Lung (tissue), 12 donors: Measurements from ENCODE around the gene RFESD. TPM values are rescaled to one million over a fixed set of nuclear protein-coding genes. Genes with fewer than 3 reads are reported as not detected.

Experiments used
- ATAC-seq: fragments of 200-7000 bp; cut with Tn5 transposase; one replicate; pipeline ENCODE4 v1.9.1; 2020; ENCODE audit warnings: moderate number of reproducible peaks; ENCODE audit not compliant: insufficient read depth, low FRiP score
- DNase-seq, 3 donors: peaks; one replicate each; pipeline ENCODE4 v3.0.0-alpha.2; 2013 to 2017
- H3K27ac ChIP-seq, 2 donors: one replicate each; pipeline ENCODE4 v1.5.1; 2013; ENCODE audit warnings: mild to moderate bottlenecking in 2 of 2, moderate library complexity in 2 of 2, control low read depth in 1 of 2, inconsistent platforms in 1 of 2, low read depth in 1 of 2, low read length in 1 of 2
- H3K27me3 ChIP-seq, 3 donors: one replicate each; pipeline ENCODE4 v1.5.1; 2013; ENCODE audit warnings: low read length in 2 of 3; ENCODE audit not compliant: control insufficient read depth in 3 of 3, insufficient read depth in 3 of 3
- H3K36me3 ChIP-seq, 4 donors: one replicate each; pipeline ENCODE4 v1.5.1; 2013; ENCODE audit warnings: low read length in 4 of 4, mild to moderate bottlenecking in 1 of 4, moderate library complexity in 1 of 4; ENCODE audit not compliant: control insufficient read depth in 4 of 4, insufficient read depth in 4 of 4
- H3K4me1 ChIP-seq, 5 donors: one replicate each; pipeline ENCODE4 v1.5.1; 2013; ENCODE audit warnings: low read length in 5 of 5, mild to moderate bottlenecking in 2 of 5, moderate library complexity in 1 of 5; ENCODE audit not compliant: control insufficient read depth in 5 of 5, insufficient read depth in 5 of 5
- H3K4me3 ChIP-seq: one replicate; pipeline ENCODE4 v1.5.1; 2013; ENCODE audit warnings: mild to moderate bottlenecking, control low read depth, moderate library complexity
- H3K9ac ChIP-seq, 2 donors: one replicate each; pipeline ENCODE4 v1.5.1; 2013; ENCODE audit warnings: low read length in 2 of 2, control low read depth in 1 of 2; ENCODE audit not compliant: insufficient read depth in 1 of 2
- H3K9me3 ChIP-seq, 4 donors: one replicate each; pipeline ENCODE4 v1.5.1; 2013; ENCODE audit warnings: low read length in 3 of 4, mild to moderate bottlenecking in 1 of 4, moderate library complexity in 1 of 4; ENCODE audit not compliant: control insufficient read depth in 4 of 4, insufficient read depth in 3 of 4
- CTCF ChIP-seq: IDR thresholded peaks from 2 replicates; pipeline ENCODE4 v1.5.1; 2012; ENCODE audit warnings: mild to moderate bottlenecking; ENCODE audit errors: control extremely low read depth, extremely low read depth
- WGBS, 2 donors: extraction: QIAGEN DNeasy Blood & Tissue Kit; methylation state at CpG; one replicate each; pipeline ENCODE4 v1.1.7; 2013; 5-methylcytosine and 5-hydroxymethylcytosine counted together
- polyA plus RNA-seq, 2 donors: library from polyadenylated mRNA; stranded (reverse); fragments of 200-250 nt; gene quantifications; one replicate each; pipeline ENCODE4 v1.2.1, GENCODE V29; 2013
- total RNA-seq, 2 donors: library from RNA; depleted of rRNA in 1 of 2; stranded (reverse); fragments of >200 nt in 1 of 2; gene quantifications; one replicate each; pipeline ENCODE4 v1.2.1, GENCODE V29; 2014 to 2021
- donor health status: control.
- donor health status: control.
- donor health status: Bipolar disorder and iron deficiency.
- donor health status: healthy.
- donor health status: DM: yes; HTN: yes; CAD: no.

The RFESD gene
- total and polyA plus RNA-seq, 4 donors = 2.6 to 6.4 (median 3.6) TPM

- Histone ChIP-seq H3K9ac (no peak overlapping the region), H3K9me3 (no peaks in the 10 kb centered on the region), H3K4me1 (peaks cover 0 to 17% (median 5%) of the 10 kb centered on the region in 5 donors), H3K27me3 (peaks cover 0 to 40% (median 33%) of the 10 kb centered on the region in 3 donors), H3K36me3 (no peaks in the 10 kb centered on the region), H3K4me3 (peak overlapping the region; percentile 42), H3K27ac (peak overlapping the region in 1 of 2 donors; percentile 62)
- peak; percentile 9 to 42 (median 39) for DNase-seq
- WGBS, 2 donors = 3 to 4% methylated on average over 59 to 92 of the region's 92 CpGs
- no peak for TF ChIP-seq CTCF
- peak; percentile 30 for ATAC-seq
These were observed 25.4 kb upstream of the RFESD start for GRCh38 chr5:95620870-95621838.

DNA sequence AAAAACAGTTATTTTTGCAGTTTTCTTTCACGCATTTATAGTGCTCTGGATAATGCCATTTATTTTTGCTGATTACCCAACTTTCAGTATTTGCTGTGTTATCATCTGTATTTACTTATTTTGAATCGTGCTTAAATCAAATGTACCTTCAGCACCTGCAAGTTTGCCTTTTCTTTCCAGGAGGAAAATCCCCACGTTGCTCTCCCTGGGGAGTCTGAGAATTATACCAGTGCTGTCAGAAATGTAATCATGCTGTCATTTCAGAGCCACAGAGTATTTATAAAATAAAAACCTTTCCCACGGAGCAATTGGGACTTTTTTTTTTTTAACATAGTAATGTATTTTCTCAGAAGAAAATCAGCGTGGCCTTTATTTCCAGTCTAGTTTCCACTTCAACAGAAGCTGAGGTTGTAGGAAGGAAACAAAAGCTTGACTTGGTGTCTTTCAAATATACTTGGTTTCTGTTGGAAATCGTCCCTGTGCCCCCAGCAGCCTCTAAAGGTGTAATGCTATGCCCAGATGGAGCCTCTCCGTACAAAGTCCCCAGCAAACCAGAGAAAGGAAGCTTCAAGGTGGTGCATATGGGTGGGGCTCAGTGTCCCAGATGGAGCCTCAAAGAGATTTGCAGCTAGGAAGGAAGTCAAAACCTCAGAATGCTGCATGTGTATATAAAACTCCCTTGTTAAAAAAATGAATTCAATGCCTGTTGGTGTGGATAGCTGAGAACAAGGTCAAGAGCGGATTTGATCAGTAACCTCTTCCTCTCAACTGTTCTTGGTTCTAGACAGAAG, 24.5 kb upstream of the RFESD start:
- Histone ChIP-seq H3K27me3 (peaks cover 0 to 38% (median 33%) of the 10 kb centered on the region in 3 donors), H3K36me3 (no peaks in the 10 kb centered on the region), H3K9me3 (no peaks in the 10 kb centered on the region), H3K27ac (no peak overlapping the region), H3K4me1 (peaks cover 0 to 17% (median 5%) of the 10 kb centered on the region in 5 donors), H3K4me3 (no peak overlapping the region), H3K9ac (no peak overlapping the region)
- no peak for TF ChIP-seq CTCF
- 28 to 51% methylated on average over 8 of the region's 8 CpGs for WGBS, 2 donors
- no peak for ATAC-seq
- DNase-seq = peak in 1 of 3 donors; percentile 3

DNA sequence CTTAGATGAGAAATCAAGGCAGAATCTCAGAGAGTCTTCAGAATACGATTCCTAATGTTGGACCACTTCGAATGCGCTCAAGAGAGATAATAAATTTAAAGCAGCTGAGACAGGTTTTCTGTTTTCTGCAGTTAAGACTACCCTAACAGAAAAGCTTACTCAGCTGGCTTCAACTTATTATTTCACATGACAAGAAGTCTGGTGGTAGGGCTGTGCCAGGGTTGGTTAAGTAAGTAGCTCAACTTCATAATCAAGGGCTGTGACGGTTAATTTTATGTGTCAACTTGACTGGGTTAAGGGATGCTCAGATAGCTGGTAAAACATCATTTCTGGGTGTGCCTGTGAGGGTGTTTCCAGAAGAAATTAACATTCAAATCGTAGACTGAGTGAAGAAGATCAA, 22.9 kb upstream of the RFESD start:
- Histone ChIP-seq H3K27me3 (peaks cover 0 to 32% (median 29%) of the 10 kb centered on the region in 3 donors), H3K4me3 (no peak overlapping the region), H3K9me3 (no peaks in the 10 kb centered on the region), H3K27ac (no peak overlapping the region), H3K9ac (no peak overlapping the region), H3K36me3 (no peaks in the 10 kb centered on the region), H3K4me1 (peaks cover 0 to 17% (median 5%) of the 10 kb centered on the region in 5 donors)
- no peak for ATAC-seq
- 97 to 98% methylated on average over 5 of the region's 5 CpGs for WGBS, 2 donors
- DNase-seq = no peak
- TF ChIP-seq CTCF = no peak
